Astrocyte (in vitro differentiated cells and primary cell): ENCODE results near the gene CASP5. TPM values are rescaled to one million over a fixed set of nuclear protein-coding genes. Genes with fewer than 3 reads are reported as not detected.

ENCODE experiments used
- DNase-seq: peaks from one replicate; pipeline ENCODE4 v3.0.0-alpha.2; 2010; ENCODE audit warnings: low read depth
- FAIRE-seq: peaks from 2 replicates; lab custom pipeline; 2011; peaks lifted over from hg19 to GRCh38; lab: Jason Lieb, UNC
- H2AFZ ChIP-seq: 2 replicates; pipeline ENCODE4 v1.6.0; 2012; ENCODE audit warnings: low read depth, low read length, inconsistent platforms
- H3K27ac ChIP-seq: 2 replicates; pipeline ENCODE4 v1.5.1; 2011; ENCODE audit warnings: low read depth, low read length, inconsistent platforms
- H3K27me3 ChIP-seq: 2 replicates; pipeline ENCODE4 v1.6.0; 2011; ENCODE audit warnings: low read length, inconsistent platforms; ENCODE audit not compliant: insufficient read depth
- H3K36me3 ChIP-seq: 2 replicates; pipeline ENCODE4 v1.5.1; 2011; ENCODE audit warnings: low read length, inconsistent platforms; ENCODE audit not compliant: insufficient read depth
- H3K4me1 ChIP-seq: 2 replicates; pipeline ENCODE4 v1.5.1; 2011; ENCODE audit warnings: low read length, inconsistent platforms; ENCODE audit not compliant: insufficient read depth
- H3K4me2 ChIP-seq: 2 replicates; pipeline ENCODE4 v1.6.0; 2012; ENCODE audit warnings: low read length, inconsistent platforms
- H3K4me3 ChIP-seq: 2 replicates; pipeline ENCODE4 v1.5.1; 2011; ENCODE audit warnings: low read depth, mild to moderate bottlenecking, low read length, inconsistent platforms; ENCODE audit not compliant: insufficient read depth
- H3K79me2 ChIP-seq: 2 replicates; pipeline ENCODE4 v1.6.0; 2012; ENCODE audit warnings: mild to moderate bottlenecking, low read length, inconsistent platforms; ENCODE audit not compliant: insufficient read depth
- H3K9ac ChIP-seq: 2 replicates; pipeline ENCODE4 v1.6.0; 2012; ENCODE audit warnings: mild to moderate bottlenecking, low read length, inconsistent platforms
- H3K9me3 ChIP-seq: 2 replicates; pipeline ENCODE4 v1.5.1; 2012; ENCODE audit warnings: low read depth, mild to moderate bottlenecking, low read length, inconsistent platforms; ENCODE audit not compliant: insufficient read depth
- H4K20me1 ChIP-seq: 2 replicates; pipeline ENCODE4 v1.6.0; 2012; ENCODE audit warnings: low read length, inconsistent platforms; ENCODE audit not compliant: insufficient read depth
- H3K27ac Mint-ChIP-seq: one replicate; pipeline ENCODE4 v1.8.0; 2021; ENCODE audit warnings: mild to moderate bottlenecking, mixed read lengths; ENCODE audit not compliant: unreplicated experiment
- H3K27me3 Mint-ChIP-seq: one replicate; pipeline ENCODE4 v1.8.0; 2021; ENCODE audit warnings: low read depth, mixed read lengths; ENCODE audit not compliant: unreplicated experiment
- H3K36me3 Mint-ChIP-seq: one replicate; pipeline ENCODE4 v1.8.0; 2021; ENCODE audit warnings: low read depth, mixed read lengths; ENCODE audit not compliant: unreplicated experiment
- H3K4me1 Mint-ChIP-seq: one replicate; pipeline ENCODE4 v1.8.0; 2021; ENCODE audit warnings: low read depth, mixed read lengths; ENCODE audit not compliant: unreplicated experiment
- H3K4me3 Mint-ChIP-seq: one replicate; pipeline ENCODE4 v1.8.0; 2021; ENCODE audit warnings: mild to moderate bottlenecking, moderate library complexity, mixed read lengths; ENCODE audit not compliant: unreplicated experiment
- H3K9me3 Mint-ChIP-seq: one replicate; pipeline ENCODE4 v1.8.0; 2021; ENCODE audit warnings: mild to moderate bottlenecking, mixed read lengths; ENCODE audit not compliant: unreplicated experiment
- CTCF ChIP-seq: IDR thresholded peaks from 2 replicates; pipeline ENCODE4 v1.5.1; 2011; ENCODE audit warnings: low read depth, mild to moderate bottlenecking, inconsistent platforms, low read length, moderate library complexity; ENCODE audit not compliant: insufficient read depth
- EZH2 ChIP-seq: IDR thresholded peaks from 2 replicates; pipeline ENCODE4 v1.6.1; 2012; ENCODE audit warnings: mild to moderate bottlenecking, low read length, inconsistent platforms; ENCODE audit not compliant: insufficient read depth
- total RNA-seq: library from RNA; stranded (reverse); gene quantifications from 2 replicates; pipeline ENCODE4 v1.2.1, GENCODE V29; 2021

Gene CASP5
- total RNA-seq, 1 donor from 2014 or later = not detected

GRCh38 chr11:104999721-105000120 lies 23.2 kb downstream of the CASP5 start:
- no peaks in the 10 kb centered on the region for H3K79me2 ChIP-seq

GRCh38 chr11:104997288-104997687 lies 25.7 kb downstream of the CASP5 start:
- no peaks in the 10 kb centered on the region for H3K9me3 Mint-ChIP-seq
- Histone ChIP-seq H3K27me3 (no peaks in the 10 kb centered on the region), H3K79me2 (no peaks in the 10 kb centered on the region), H3K27ac (no peak overlapping the region), H4K20me1 (no peaks in the 10 kb centered on the region), H3K4me2 (no peak overlapping the region), H3K36me3 (no peaks in the 10 kb centered on the region), H3K4me1 (no peaks in the 10 kb centered on the region), H3K9me3 (no peaks in the 10 kb centered on the region), H3K9ac (no peak overlapping the region), H3K4me3 (no peak overlapping the region), H2AFZ (no peak overlapping the region)
- no peaks in the 10 kb centered on the region for H3K36me3 Mint-ChIP-seq
- FAIRE-seq (no peak), DNase-seq (no peak)
- H3K27ac Mint-ChIP-seq = no peak overlapping the region
- H3K27me3 Mint-ChIP-seq = no peaks in the 10 kb centered on the region
- no peak overlapping the region for H3K4me3 Mint-ChIP-seq
- H3K4me1 Mint-ChIP-seq = no peaks in the 10 kb centered on the region
- TF ChIP-seq CTCF (no peak), EZH2 (no peak)

More at GRCh38 chr11:104999721-105000120, 23.2 kb downstream of the CASP5 start:
- no peaks in the 10 kb centered on the region for H3K4me1 ChIP-seq
- H3K4me1 Mint-ChIP-seq = no peaks in the 10 kb centered on the region
- no peak overlapping the region for H2AFZ ChIP-seq
- no peak overlapping the region for H3K4me3 Mint-ChIP-seq
- no peak for FAIRE-seq
- no peak for TF ChIP-seq CTCF
- no peak for TF ChIP-seq EZH2
- H3K27me3 Mint-ChIP-seq = no peaks in the 10 kb centered on the region
- no peak overlapping the region for H3K27ac Mint-ChIP-seq
- H3K4me3 ChIP-seq = no peak overlapping the region
- no peaks in the 10 kb centered on the region for H4K20me1 ChIP-seq
- no peak overlapping the region for H3K4me2 ChIP-seq
- H3K36me3 ChIP-seq = no peaks in the 10 kb centered on the region
- DNase-seq = no peak
- no peaks in the 10 kb centered on the region for H3K9me3 ChIP-seq
- H3K9me3 Mint-ChIP-seq = no peaks in the 10 kb centered on the region
- H3K36me3 Mint-ChIP-seq = no peaks in the 10 kb centered on the region
- H3K27me3 ChIP-seq = no peaks in the 10 kb centered on the region
- no peak overlapping the region for H3K9ac ChIP-seq
- H3K27ac ChIP-seq = no peak overlapping the region

GRCh38 chr11:104995001-104995408 lies 28.0 kb downstream of the CASP5 start:
- Histone ChIP-seq H2AFZ (no peak overlapping the region), H3K9ac (no peak overlapping the region), H3K4me3 (no peak overlapping the region), H3K79me2 (no peaks in the 10 kb centered on the region), H3K27ac (no peak overlapping the region), H3K4me1 (no peaks in the 10 kb centered on the region), H3K9me3 (no peaks in the 10 kb centered on the region), H3K36me3 (no peaks in the 10 kb centered on the region), H3K4me2 (no peak overlapping the region), H4K20me1 (no peaks in the 10 kb centered on the region), H3K27me3 (no peaks in the 10 kb centered on the region)
- Mint-ChIP-seq H3K4me1 (no peaks in the 10 kb centered on the region), H3K9me3 (no peaks in the 10 kb centered on the region), H3K4me3 (no peak overlapping the region), H3K27ac (no peak overlapping the region), H3K27me3 (no peaks in the 10 kb centered on the region), H3K36me3 (no peaks in the 10 kb centered on the region)
- DNase-seq (no peak), FAIRE-seq (no peak)
- no peak for TF ChIP-seq EZH2
- no peak for TF ChIP-seq CTCF
